NK-92 treated with Interleukin-12 subunit alpha and Interleukin-12 subunit beta, amount 100 ng/mL, for 24 hours (cell line): ENCODE results near the gene CIT.

Experiments used
- DNase-seq: peaks from one replicate; lab custom pipeline; 2025; lab: John Stamatoyannopoulos, UW

Gene CIT

GRCh38 chr12:119645535-119646059 is 231.5 kb downstream of the CIT start:
- DNase-seq: no peak

- no peak for DNase-seq
Measured at GRCh38 chr12:119644930-119645329, 232.2 kb downstream of the CIT start.

GRCh38 chr12:119642986-119643385 is 234.1 kb downstream of the CIT start:
- DNase-seq: no peak
